ENCODE data around the gene TGIF2. TPM values are rescaled to one million over a fixed set of nuclear protein-coding genes. Genes with fewer than 3 reads are reported as not detected.

The TGIF2 gene
- total RNA-seq (15.3 TPM), polyA plus RNA-seq (ENCODE audit: insufficient read depth, low read depth, low replicate concordance) (11.0 TPM)
- long read RNA-seq, donor 1, transcript TGIF2-201 (3 exons, 3,406 nt): major isoform, 6 of 14 reads
- long read RNA-seq, donor 1, partial matches to known transcripts: 7 of 14 reads
- long read RNA-seq, donor 1, other reads (novel, unspliced or antisense): 0 of 14 reads
- long read RNA-seq, donor 2, partial matches to known transcripts: 0 of 6 reads
- long read RNA-seq, donor 2, other reads (novel, unspliced or antisense): 0 of 6 reads
- long read RNA-seq, donor 3, transcript TGIF2-201 (3 exons, 3,406 nt): major isoform, 5 of 55 reads
- long read RNA-seq, donor 3, partial matches to known transcripts: 47 of 55 reads
- long read RNA-seq, donor 3, other reads (novel, unspliced or antisense): 0 of 55 reads
- long read RNA-seq, donor 4, transcript TGIF2-201 (3 exons, 3,406 nt): major isoform, 8 of 9 reads
- long read RNA-seq, donor 4, partial matches to known transcripts: 0 of 9 reads
- long read RNA-seq, donor 4, other reads (novel, unspliced or antisense): 0 of 9 reads
- long read RNA-seq, donor 5, partial matches to known transcripts: 0 of 1 reads
- long read RNA-seq, donor 5, other reads (novel, unspliced or antisense): 0 of 1 reads
- long read RNA-seq, donor 6, partial matches to known transcripts: 0 of 2 reads
- long read RNA-seq, donor 6, other reads (novel, unspliced or antisense): 0 of 2 reads
- long read RNA-seq, donor 7, partial matches to known transcripts: 6 of 17 reads
- long read RNA-seq, donor 7, other reads (novel, unspliced or antisense): 5 of 17 reads
- long read RNA-seq, donor 8, transcript TGIF2-201 (3 exons, 3,406 nt): major isoform, 5 of 10 reads
- long read RNA-seq, donor 8, partial matches to known transcripts: 0 of 10 reads
- long read RNA-seq, donor 8, other reads (novel, unspliced or antisense): 0 of 10 reads
- long read RNA-seq, donor 9, partial matches to known transcripts: 0 of 1 reads
- long read RNA-seq, donor 9, other reads (novel, unspliced or antisense): 0 of 1 reads
- long read RNA-seq, donor 10, transcript TGIF2-201 (3 exons, 3,406 nt): major isoform, 6 of 6 reads
- long read RNA-seq, donor 10, partial matches to known transcripts: 0 of 6 reads
- long read RNA-seq, donor 10, other reads (novel, unspliced or antisense): 0 of 6 reads

DNA sequence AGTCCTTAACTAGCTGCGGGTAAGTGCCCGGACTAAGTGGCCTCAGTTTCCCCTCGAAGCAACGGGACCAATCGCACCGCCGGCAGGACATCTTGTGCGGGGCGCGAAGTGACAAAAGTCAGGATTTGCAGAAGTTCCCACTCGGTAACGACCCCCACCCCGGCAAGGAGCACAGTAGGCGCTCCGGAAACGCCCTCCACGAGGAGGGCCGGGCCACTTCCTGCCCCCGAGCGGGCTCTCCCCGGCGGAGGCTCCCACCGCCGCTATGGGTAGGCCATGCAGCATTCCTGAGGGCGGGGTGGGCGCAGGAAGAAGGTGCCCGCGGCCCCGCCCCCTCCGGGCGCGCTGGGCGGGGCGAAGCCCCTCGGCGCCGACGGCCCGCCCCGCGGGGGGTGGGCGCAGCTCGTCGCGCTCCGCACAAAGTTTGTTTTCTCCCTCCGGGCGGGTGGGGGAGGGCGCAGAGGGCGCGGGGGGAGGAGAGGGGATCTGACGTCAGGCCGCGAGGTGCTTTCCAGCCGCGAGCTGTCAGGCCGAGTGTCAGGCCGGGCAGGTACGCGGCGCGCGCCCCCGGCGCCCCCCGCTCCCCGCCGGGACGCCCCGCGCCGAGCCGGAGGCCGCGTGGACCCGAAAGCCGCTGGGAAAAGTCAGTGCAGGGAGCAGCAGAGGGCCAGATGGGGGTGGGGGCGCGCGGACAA, at the start of gene TGIF2:
Gene TGIF2, plus strand, starts transcription at position 495 of the 695 bp plus-strand sequence. CDS start 5,178 bp downstream, outside the sequence.
- H3K9me3 ChIP-seq (ENCODE audit: control insufficient read depth in 2 of 3, insufficient read depth in 1 of 3, low read length in 3 of 3): no peaks in the 10 kb centered on the region
- H3K27ac ChIP-seq (ENCODE audit: low read depth in 2 of 2, low read length in 2 of 2): peak within 1 kb of the TSS; percentile 93 to 98
- no peak for TF ChIP-seq CTCF (IDR thresholded peaks at IDR 0.05; ENCODE audit: borderline replicate concordance, extremely low read depth, insufficient read depth)
- FAIRE-seq: no peak
- peak within 1 kb of the TSS; percentile 55 to 86 (median 58) for H3K9ac ChIP-seq (ENCODE audit: low read length in 3 of 3)
- no peaks in the 10 kb centered on the region for H3K27me3 ChIP-seq (ENCODE audit: control insufficient read depth, insufficient read depth, low read length)
- H3K36me3 ChIP-seq (ENCODE audit: control insufficient read depth in 2 of 3, insufficient read depth in 3 of 3, low read length in 3 of 3): no peaks in the 10 kb centered on the region
- DNase-seq: peak; percentile 96 to 98 (median 97)
- intact Hi-C loops (cut with DNase I): no loop called here
- H3K4me1 ChIP-seq (ENCODE audit: control insufficient read depth in 2 of 3, insufficient read depth in 2 of 3, low read depth in 1 of 3, low read length in 3 of 3): peaks cover 0 to 15% (median 10%) of the 10 kb centered on the region in 3 donors
- peak within 1 kb of the TSS; percentile 70 to 79 (median 74) for H3K4me3 ChIP-seq (ENCODE audit: low read length in 3 of 3)

DNA sequence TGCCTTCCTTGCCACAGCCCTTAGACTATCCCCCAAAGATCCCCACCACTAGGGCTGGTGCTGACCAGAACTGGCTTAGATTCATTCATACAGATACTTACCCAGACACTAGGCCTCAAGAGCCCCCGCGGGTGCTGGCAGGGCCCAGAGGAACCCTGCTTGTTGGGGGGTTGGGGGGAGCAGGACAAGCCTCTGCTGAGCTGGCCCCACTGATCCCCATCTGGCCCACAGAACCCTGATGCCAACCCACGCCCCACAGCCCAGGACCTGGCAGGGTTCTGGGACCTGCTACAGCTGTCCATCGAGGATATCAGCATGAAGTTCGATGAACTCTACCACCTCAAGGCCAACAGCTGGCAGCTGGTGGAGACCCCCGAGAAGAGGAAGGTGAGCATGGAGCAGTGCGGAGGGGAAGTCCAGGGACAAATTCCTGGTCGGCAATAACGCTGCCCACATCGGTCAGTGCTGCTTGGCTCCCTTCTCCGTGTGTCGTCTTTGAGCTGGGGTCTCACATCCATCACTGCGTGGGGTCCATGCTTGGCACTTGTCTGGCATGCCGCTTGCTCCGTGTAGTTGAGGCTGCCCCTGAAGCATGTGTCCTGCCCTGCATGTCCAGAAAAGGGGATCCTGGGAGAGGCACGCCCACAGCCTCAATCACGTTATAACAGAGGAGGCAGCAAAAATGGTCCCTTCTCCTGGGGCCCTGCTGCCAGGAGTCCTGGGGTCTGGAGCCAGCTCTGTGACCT, 47.6 kb upstream of the TGIF2 start:
- Histone ChIP-seq H3K36me3 (ENCODE audit: control insufficient read depth in 2 of 3, insufficient read depth in 3 of 3, low read length in 3 of 3) (peaks cover 6 to 28% (median 14%) of the 10 kb centered on the region in 3 donors), H3K27ac (ENCODE audit: low read depth in 2 of 2, low read length in 2 of 2) (no peak overlapping the region), H3K4me1 (ENCODE audit: control insufficient read depth in 2 of 3, insufficient read depth in 2 of 3, low read depth in 1 of 3, low read length in 3 of 3) (no peaks in the 10 kb centered on the region), H3K27me3 (ENCODE audit: control insufficient read depth, insufficient read depth, low read length) (no peaks in the 10 kb centered on the region), H3K9me3 (ENCODE audit: control insufficient read depth in 2 of 3, insufficient read depth in 1 of 3, low read length in 3 of 3) (no peaks in the 10 kb centered on the region), H3K9ac (ENCODE audit: low read length in 3 of 3) (no peak overlapping the region), H3K4me3 (ENCODE audit: low read length in 3 of 3) (no peak overlapping the region)
- TF ChIP-seq CTCF (IDR thresholded peaks at IDR 0.05; ENCODE audit: borderline replicate concordance, extremely low read depth, insufficient read depth): no peak
- intact Hi-C loops (cut with DNase I): no loop called here
- peak in 1 of 5 donors; percentile 35 for DNase-seq
- no peak for FAIRE-seq

- H3K27ac ChIP-seq (ENCODE audit: low read depth in 2 of 2, low read length in 2 of 2): no peak overlapping the region
Observed at GRCh38 chr20:36526521-36527011, 46.8 kb upstream of the TGIF2 start.

More at GRCh38 chr20:36526521-36527011, 46.8 kb upstream of the TGIF2 start:
- intact Hi-C loops (cut with DNase I): no loop called here
- Histone ChIP-seq H3K36me3 (ENCODE audit: control insufficient read depth in 2 of 3, insufficient read depth in 3 of 3, low read length in 3 of 3) (peaks cover 6 to 26% (median 14%) of the 10 kb centered on the region in 3 donors), H3K4me3 (ENCODE audit: low read length in 3 of 3) (no peak overlapping the region), H3K9me3 (ENCODE audit: control insufficient read depth in 2 of 3, insufficient read depth in 1 of 3, low read length in 3 of 3) (no peaks in the 10 kb centered on the region), H3K4me1 (ENCODE audit: control insufficient read depth in 2 of 3, insufficient read depth in 2 of 3, low read depth in 1 of 3, low read length in 3 of 3) (no peaks in the 10 kb centered on the region), H3K9ac (ENCODE audit: low read length in 3 of 3) (no peak overlapping the region), H3K27me3 (ENCODE audit: control insufficient read depth, insufficient read depth, low read length) (no peaks in the 10 kb centered on the region)
- DNase-seq (peak in 1 of 5 donors; percentile 48), FAIRE-seq (no peak)
- TF ChIP-seq CTCF (IDR thresholded peaks at IDR 0.05; ENCODE audit: borderline replicate concordance, extremely low read depth, insufficient read depth): no peak
